LNCAP (cell line): ENCODE data around the gene SON.

Experiments used
- CTCF ChIP-seq: fragments of 450-650 bp; IDR thresholded peaks from 2 replicates; pipeline ENCODE4 v1.5.1; 2017; ENCODE audit warnings: mild to moderate bottlenecking

SON gene

GRCh38 chr21:33539616-33540015 lies 3.2 kb upstream of the SON start:
- TF ChIP-seq CTCF = no peak

GRCh38 chr21:33540711-33541104 lies 2.1 kb upstream of the SON start:
- no peak for TF ChIP-seq CTCF

- no peak for TF ChIP-seq CTCF
Observed at GRCh38 chr21:33541105-33541711, 1.6 kb upstream of the SON start.

GRCh38 chr21:33541756-33542639 lies 840 bp upstream of the SON start, which contains the start of gene GART:
Gene GART (minus strand): TSS chr21:33542117. CDS start chr21:33539315, 2,802 bp downstream.
- no peak for TF ChIP-seq CTCF

GRCh38 chr21:33543505-33544129 lies 779 bp downstream of the SON start:
- TF ChIP-seq CTCF = no peak

GRCh38 chr21:33544451-33545195 lies 1.8 kb downstream of the SON start:
- TF ChIP-seq CTCF = no peak

- no peak for TF ChIP-seq CTCF
Observed at GRCh38 chr21:33546086-33546485, 3.2 kb downstream of the SON start.
